ENCODE results near the gene SERINC3. TPM values are rescaled to one million over a fixed set of nuclear protein-coding genes. Genes with fewer than 3 reads are reported as not detected.
A peak's percentile ranks its signal among the peaks of the same experiment; 100 is the strongest.

Gene SERINC3
- total RNA-seq, 1 donor from 2014 or later: 82.8 TPM

DNA sequence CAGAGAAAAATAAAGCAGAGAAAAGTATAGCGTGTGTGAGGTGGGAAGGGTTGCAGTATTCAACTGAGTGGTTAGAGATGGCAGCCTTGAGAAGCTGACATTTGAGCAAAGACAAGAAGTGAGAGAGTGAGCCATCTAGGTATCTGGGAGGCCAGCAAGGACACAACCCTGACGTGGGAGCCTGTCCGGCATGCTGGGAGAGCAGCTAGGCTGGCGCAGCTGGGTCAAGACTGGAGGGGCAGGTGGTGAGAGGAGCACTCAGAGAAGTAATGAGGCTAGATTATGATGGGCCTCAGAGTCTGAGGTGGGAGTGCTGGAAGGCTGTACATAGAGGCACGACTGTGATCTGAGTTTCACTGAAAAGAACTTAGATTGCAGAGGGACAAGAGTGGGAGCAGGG, 33.3 kb downstream of the SERINC3 start:
- no peak for TF ChIP-seq CTCF (IDR thresholded peaks at IDR 0.05; ENCODE audit: unreplicated experiment)
- peak overlapping the region; percentile 24 for H3K4me3 Mint-ChIP-seq (ENCODE audit: unreplicated experiment)
- peaks cover 32% of the 10 kb centered on the region for H3K36me3 Mint-ChIP-seq (ENCODE audit: low read depth, unreplicated experiment)
- no peak overlapping the region for H3K27ac Mint-ChIP-seq (ENCODE audit: unreplicated experiment)
- no peak for DNase-seq (ENCODE audit: low spot score)
- no peaks in the 10 kb centered on the region for H3K4me1 Mint-ChIP-seq (ENCODE audit: unreplicated experiment)
- H3K27me3 Mint-ChIP-seq (ENCODE audit: unreplicated experiment): no peaks in the 10 kb centered on the region
- H3K9me3 Mint-ChIP-seq (ENCODE audit: unreplicated experiment): no peaks in the 10 kb centered on the region

DNA sequence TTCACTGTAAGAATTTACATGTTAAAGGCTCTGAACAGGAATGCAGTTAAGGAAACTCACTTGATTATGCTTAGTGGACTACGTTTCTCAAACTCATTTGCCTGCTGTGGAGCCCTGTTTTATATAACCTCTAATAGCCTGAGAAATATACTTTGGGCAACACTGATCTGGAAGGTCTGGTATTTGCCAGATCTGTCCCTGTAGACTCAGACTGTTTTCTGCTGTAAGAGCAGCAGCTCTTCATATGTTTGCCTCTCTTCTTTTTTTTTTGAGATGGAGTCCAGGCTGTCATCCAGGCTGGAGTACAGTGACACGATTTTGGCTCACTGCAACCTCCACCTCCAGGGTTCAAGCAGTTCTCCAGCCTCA, 36.1 kb downstream of the SERINC3 start:
- no peaks in the 10 kb centered on the region for H3K27me3 Mint-ChIP-seq (ENCODE audit: unreplicated experiment)
- peaks cover 32% of the 10 kb centered on the region for H3K36me3 Mint-ChIP-seq (ENCODE audit: low read depth, unreplicated experiment)

DNA sequence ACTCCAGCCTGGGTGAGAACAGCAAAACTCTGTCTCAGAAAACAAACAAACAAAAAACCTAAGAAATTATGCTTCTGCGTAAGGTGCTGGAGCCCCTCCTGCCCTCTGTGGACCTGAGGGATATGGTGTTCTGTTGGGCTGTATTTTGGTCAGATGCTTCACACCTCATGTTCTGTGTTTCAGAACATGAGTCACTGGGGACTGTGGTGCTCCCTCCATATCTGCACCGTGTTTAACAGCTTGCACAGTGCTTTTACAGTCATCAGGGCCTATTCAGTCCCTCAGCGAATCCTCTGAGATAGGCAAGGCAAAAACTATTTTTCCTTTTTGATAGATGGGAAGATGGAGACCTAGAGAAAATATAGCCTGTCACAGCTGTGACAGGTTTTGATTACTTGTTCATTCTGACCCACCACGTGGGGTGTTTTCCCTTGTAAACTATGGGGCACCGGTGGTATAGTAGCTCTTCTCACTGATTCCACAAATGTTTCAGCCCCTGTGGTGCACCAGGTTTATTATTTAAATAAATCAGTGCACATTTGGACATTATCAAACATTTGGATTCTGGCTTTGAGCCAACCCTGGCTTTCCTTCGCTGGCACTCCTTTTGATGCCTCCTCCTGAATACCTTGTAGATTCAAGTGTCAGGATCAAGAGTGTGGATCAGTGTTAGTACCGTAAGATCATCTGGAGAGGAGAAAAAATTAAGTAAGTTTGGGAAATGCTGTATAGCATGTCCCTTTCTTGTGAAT, 36.6 kb downstream of the SERINC3 start:
- DNase-seq (ENCODE audit: low spot score): no peak
- no peak overlapping the region for H3K27ac Mint-ChIP-seq (ENCODE audit: unreplicated experiment)
- TF ChIP-seq CTCF (IDR thresholded peaks at IDR 0.05; ENCODE audit: unreplicated experiment): no peak
- H3K36me3 Mint-ChIP-seq (ENCODE audit: low read depth, unreplicated experiment): peaks cover 38% of the 10 kb centered on the region
- H3K4me3 Mint-ChIP-seq (ENCODE audit: unreplicated experiment): no peak overlapping the region
- H3K4me1 Mint-ChIP-seq (ENCODE audit: unreplicated experiment): no peaks in the 10 kb centered on the region
- H3K27me3 Mint-ChIP-seq (ENCODE audit: unreplicated experiment): no peaks in the 10 kb centered on the region
- no peaks in the 10 kb centered on the region for H3K9me3 Mint-ChIP-seq (ENCODE audit: unreplicated experiment)

More for the DNA sequence above, 36.1 kb downstream of the SERINC3 start:
- Mint-ChIP-seq H3K27ac (ENCODE audit: unreplicated experiment) (no peak overlapping the region), H3K4me3 (ENCODE audit: unreplicated experiment) (no peak overlapping the region), H3K4me1 (ENCODE audit: unreplicated experiment) (no peaks in the 10 kb centered on the region), H3K9me3 (ENCODE audit: unreplicated experiment) (no peaks in the 10 kb centered on the region)
- no peak for TF ChIP-seq CTCF (IDR thresholded peaks at IDR 0.05; ENCODE audit: unreplicated experiment)
- DNase-seq (ENCODE audit: low spot score): no peak

DNA sequence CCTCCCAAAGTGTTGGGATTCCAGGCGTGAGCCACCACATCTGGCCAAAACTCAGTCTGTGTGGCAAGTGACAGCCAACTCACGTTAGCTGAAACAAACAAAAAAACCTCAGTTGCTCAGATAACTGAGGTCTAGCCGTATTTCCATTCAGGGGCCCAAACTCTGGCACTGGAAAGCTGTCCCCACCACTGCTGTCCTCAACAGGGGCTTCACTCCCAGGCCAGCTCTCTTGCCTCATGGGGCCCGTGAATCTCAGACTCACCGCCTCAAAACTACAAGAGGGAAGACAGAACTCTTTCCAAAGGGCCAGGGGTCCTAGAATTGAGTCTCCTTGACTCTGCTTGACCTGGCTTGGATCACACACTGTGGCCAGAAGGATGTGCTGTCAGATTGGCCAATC, 38.8 kb downstream of the SERINC3 start:
- no peak for TF ChIP-seq CTCF (IDR thresholded peaks at IDR 0.05; ENCODE audit: unreplicated experiment)
- Mint-ChIP-seq H3K9me3 (ENCODE audit: unreplicated experiment) (no peaks in the 10 kb centered on the region), H3K36me3 (ENCODE audit: low read depth, unreplicated experiment) (peaks cover 22% of the 10 kb centered on the region), H3K27me3 (ENCODE audit: unreplicated experiment) (no peaks in the 10 kb centered on the region), H3K4me1 (ENCODE audit: unreplicated experiment) (no peaks in the 10 kb centered on the region), H3K4me3 (ENCODE audit: unreplicated experiment) (no peak overlapping the region), H3K27ac (ENCODE audit: unreplicated experiment) (no peak overlapping the region)
- no peak for DNase-seq (ENCODE audit: low spot score)

- Mint-ChIP-seq H3K27me3 (ENCODE audit: unreplicated experiment) (no peaks in the 10 kb centered on the region), H3K9me3 (ENCODE audit: unreplicated experiment) (no peaks in the 10 kb centered on the region), H3K36me3 (ENCODE audit: low read depth, unreplicated experiment) (peaks cover 22% of the 10 kb centered on the region)
Observed at GRCh38 chr20:44481719-44482416, 40.0 kb downstream of the SERINC3 start.

More at GRCh38 chr20:44481719-44482416, 40.0 kb downstream of the SERINC3 start:
- Mint-ChIP-seq H3K27ac (ENCODE audit: unreplicated experiment) (no peak overlapping the region), H3K4me3 (ENCODE audit: unreplicated experiment) (no peak overlapping the region), H3K4me1 (ENCODE audit: unreplicated experiment) (no peaks in the 10 kb centered on the region)
- no peak for DNase-seq (ENCODE audit: low spot score)
- TF ChIP-seq CTCF (IDR thresholded peaks at IDR 0.05; ENCODE audit: unreplicated experiment): no peak

Measured in endothelial cell (in vitro differentiated cells).